Measurements from ENCODE around the gene EXD1.

EXD1 gene

GRCh38 chr15:41231422-41232226 lies 1.1 kb upstream of the EXD1 start:
- no peak for DNase-seq (ENCODE audit: low read depth in 2 of 2)

- DNase-seq (ENCODE audit: low read depth in 2 of 2): no peak
Measured at GRCh38 chr15:41230345-41230649, 260 bp downstream of the EXD1 start.

- DNase-seq (ENCODE audit: low read depth in 2 of 2): no peak
Measured at GRCh38 chr15:41219381-41219780, 11.2 kb downstream of the EXD1 start.

DNA sequence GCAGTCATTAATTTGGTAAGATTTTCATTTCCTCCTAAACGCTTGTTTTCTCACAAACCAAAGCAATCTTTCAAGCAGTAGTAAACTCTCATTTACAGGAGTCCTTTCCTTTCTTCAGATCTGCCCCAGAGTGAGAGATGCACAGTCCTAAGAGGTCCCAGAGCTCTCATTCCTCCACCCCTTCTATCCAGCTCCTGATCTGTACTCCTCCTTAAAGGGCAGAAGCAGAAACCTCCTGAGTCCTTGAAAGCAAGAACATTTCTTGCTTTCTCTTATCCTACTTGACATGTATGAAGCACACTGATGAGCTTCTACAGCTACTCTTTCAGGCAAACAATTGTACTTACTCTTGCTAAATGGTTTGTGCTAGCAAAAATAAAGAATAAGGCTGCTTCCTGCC lies 11.7 kb downstream of the EXD1 start:
- no peak for DNase-seq (ENCODE audit: low read depth in 2 of 2)

- no peak for DNase-seq (ENCODE audit: low read depth in 2 of 2)
Measured at GRCh38 chr15:41215708-41216107, 14.8 kb downstream of the EXD1 start.

DNA sequence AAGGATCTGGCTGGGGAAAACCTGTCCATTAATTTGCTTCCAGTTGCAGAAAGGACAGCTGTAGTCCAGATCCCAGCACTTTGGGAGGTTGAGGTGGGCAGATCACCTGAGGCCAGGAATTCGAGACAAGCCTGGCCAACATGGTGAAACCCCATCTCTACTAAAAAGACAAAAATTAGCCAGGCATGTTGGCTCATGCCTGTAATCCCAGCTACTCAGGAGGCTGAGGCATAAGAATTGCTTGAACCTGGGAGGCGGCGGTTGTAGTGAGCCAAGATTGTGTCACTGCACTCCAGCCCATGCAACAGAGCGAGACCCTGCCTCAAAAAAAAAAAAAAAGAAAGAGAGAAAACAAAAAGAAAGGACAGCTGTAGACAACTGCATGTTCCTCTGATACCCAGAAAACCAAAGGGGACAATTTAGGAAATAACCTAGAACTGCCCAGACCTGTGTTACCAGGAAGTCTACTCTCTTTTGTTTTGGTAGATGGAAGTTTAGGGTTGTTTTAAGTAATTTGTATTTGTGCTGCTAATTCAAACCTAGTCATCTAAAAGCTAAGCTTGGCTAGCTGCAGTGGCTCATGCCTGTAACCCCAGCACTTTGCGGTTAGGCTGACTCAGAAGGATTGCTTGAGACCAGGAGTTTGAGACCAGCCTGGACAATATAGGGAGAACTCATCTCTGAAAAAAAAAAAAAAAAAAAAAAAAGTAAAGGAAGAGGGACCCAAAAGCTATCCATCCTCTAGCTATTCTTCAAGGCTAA lies 22.7 kb downstream of the EXD1 start:
- DNase-seq (ENCODE audit: low read depth in 2 of 2): no peak

DNA sequence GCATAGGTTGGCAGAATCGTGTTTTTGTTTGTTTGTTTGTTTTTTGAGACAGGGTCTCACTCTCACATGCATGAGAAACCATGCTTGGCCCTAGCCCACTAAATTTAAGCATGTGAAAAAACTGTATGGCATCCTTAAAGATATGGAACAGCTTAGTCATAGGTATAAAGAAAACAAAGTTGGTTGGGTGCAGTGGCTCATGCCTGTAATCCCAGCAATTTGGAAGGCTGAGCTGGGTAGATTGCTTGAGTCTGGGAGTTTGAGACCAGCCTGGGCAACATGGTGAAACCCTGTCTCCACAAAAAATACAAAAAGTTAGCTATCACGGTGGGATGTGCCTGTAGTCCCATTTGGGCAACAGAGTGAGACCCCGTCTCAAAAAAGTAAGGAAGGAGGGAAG lies 25.2 kb downstream of the EXD1 start:
- no peak for DNase-seq (ENCODE audit: low read depth in 2 of 2)

DNA sequence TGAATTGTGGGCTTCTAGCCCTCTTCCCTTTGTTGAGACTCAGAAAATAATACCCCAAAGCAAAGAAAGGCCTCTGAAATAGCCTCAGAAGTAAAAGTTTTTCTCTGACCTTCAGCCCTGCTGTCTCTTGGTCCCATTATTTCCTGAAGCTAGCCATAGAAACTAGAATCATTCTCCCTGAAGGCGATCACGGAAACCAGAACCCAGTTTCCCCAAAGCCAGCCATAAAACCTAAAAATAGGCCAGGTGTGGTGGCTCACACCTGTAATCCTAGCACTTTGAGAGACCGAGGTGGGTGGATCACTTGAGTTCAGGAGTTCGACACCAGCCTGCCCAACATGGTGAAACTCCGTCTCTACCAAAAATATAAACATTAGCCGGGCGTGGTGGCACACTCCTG lies 27.2 kb downstream of the EXD1 start:
- no peak for DNase-seq (ENCODE audit: low read depth in 2 of 2)

- DNase-seq (ENCODE audit: low read depth in 2 of 2): no peak
Measured at GRCh38 chr15:41199470-41199869, 31.1 kb downstream of the EXD1 start.

- no peak for DNase-seq (ENCODE audit: low read depth in 2 of 2)
Measured at GRCh38 chr15:41194444-41194843, 36.1 kb downstream of the EXD1 start.

DNA sequence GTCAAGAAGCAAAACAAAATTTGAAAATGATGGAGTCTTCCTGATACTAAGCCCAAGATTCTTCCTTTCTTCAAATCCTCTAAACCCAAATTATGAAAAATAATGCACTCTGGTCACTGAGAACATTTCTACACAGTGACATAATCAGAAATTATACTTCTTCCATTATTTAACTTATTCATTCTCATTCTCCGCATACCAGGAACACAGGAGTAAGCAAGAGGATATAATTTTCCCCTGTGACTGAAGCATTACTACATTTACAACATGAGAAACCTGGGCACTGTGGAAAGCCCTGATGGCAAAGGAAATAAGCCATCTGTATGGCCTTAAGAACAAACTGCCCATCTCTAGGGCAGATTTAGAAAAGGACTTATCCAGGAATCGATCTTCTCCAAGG lies 47.0 kb downstream of the EXD1 start:
- DNase-seq (ENCODE audit: low read depth in 2 of 2): no peak

- no peak for DNase-seq (ENCODE audit: low read depth in 2 of 2)
Measured at GRCh38 chr15:41182266-41182665, 48.3 kb downstream of the EXD1 start.

- DNase-seq (ENCODE audit: low read depth in 2 of 2): no peak
Measured at GRCh38 chr15:41180206-41180789, 50.3 kb downstream of the EXD1 start.

DNA sequence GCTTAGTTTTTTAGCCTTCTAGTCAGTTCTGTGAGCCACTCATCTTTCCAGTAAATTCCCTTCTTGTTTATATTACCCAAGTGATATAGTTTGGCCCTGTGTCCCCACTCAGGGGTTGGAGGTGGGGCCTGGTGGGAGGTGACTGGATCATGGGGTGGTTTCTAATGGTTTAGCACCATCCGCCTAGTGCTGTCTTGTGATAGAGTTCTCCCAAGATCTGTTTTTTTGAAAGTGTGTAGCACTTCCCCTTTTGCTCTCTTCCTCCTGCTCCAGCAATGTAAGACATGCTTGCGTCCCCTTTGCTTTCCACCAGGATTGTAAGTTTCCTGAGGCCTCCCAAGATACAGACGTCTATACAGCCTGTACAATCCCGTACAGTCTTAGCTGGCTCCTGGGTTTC lies 60.8 kb downstream of the EXD1 start:
- no peak for DNase-seq (ENCODE audit: low read depth in 2 of 2)

GRCh38 chr15:41169086-41169485 lies 61.5 kb downstream of the EXD1 start:
- no peak for DNase-seq (ENCODE audit: low read depth in 2 of 2)

GRCh38 chr15:41161736-41162135 lies 68.8 kb downstream of the EXD1 start:
- DNase-seq (ENCODE audit: low read depth in 2 of 2): no peak

DNA sequence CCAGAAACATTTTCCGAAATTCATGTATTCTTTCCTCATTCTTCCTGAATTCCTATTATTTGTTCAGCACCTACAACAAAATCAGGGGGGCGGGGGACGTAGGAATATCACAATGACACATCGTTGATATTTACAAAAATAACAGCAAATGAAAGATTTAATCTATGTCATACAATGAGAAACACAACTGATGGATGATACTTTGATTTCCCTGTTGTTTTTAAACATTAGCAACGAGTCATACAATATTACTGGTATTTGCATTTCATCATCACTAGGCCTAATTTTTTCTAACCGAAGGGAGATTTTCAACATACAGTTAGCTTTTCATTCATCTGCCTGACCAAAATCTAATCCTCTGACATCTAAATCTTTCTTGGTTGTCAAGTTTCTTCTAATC lies 69.2 kb downstream of the EXD1 start:
- no peak for DNase-seq (ENCODE audit: low read depth in 2 of 2)

DNA sequence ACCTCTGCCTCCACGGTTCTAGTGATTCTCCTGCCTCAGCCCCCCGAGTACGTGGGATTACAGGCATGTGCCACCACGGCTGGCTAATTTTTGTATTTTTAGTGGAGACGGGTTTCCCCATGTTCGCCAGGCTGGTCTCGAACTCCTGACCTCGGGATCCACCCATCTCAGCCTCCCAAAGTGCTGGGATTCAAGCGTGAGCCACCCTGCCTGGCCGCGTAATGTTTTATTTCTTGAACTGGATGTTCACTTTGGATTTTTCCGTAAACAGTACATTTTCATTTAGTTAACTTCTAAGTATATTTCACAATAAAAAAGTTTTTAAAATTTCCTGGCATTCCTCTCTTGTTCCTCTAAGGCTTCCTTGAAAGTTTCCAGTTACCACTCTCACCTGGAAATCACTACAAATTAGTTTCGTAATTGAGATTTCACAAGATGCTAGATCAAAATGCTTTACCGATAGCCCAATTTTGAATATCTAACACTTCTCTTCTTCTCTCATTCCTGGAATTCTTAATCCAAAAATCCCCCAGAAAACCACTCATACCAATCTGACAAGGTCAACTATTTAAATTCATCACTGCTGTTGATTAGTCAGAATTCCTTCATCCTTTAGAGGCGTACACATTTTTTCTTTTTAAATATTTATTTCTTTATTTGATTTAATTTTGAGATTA lies 69.8 kb downstream of the EXD1 start:
- no peak for DNase-seq (ENCODE audit: low read depth in 2 of 2)

GRCh38 chr15:41154412-41154811 lies 76.1 kb downstream of the EXD1 start:
- no peak for DNase-seq (ENCODE audit: low read depth in 2 of 2)

DNA sequence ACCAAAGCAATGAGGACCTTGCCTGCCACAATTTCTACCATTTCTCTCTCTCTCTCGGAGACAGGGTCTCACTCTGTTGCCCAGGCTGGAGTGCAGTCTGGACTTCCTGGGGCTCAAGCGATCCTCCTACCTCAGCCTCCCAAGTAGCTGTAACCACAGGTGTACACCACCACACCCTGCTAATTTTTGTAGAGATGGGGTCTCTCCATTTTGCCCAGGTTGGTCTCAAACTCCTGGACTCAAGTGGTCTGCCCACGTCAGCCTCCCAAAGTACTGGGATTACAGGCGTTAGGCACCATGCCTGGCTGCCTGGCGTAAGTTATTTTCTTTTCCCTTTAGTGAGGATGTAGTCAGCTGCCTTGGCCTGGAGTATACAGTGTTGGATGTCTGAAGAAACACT lies 76.8 kb downstream of the EXD1 start:
- no peak for DNase-seq (ENCODE audit: low read depth in 2 of 2)

DNA sequence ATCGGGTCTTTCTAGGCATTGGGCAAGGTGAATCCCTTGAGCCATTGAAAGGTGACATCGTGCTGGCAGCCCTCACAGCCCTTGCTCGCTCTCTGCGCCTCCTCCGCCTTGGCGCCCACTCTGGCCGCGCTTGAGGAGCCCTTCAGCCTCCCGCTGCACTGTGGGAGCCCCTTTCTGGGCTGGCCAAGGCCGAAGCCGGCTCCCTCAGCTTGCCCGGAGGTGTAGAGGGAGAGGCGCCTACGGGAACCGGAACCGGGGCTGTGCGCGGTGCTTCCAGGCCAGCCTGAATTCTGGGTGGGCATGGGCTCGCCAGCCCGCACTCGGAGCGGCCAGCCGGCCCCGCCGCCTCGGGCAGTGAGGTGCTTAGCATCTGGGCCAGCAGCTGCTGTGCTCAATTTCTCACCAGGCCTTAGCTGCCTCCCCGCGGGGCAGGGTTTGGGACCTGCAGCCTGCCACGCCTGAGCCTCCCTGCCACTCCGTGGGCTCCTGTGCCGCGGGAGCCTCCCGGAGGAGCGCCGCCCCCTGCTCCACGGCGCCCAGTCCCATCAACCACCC lies 79.0 kb downstream of the EXD1 start:
- no peak for DNase-seq (ENCODE audit: low read depth in 2 of 2)

DNA sequence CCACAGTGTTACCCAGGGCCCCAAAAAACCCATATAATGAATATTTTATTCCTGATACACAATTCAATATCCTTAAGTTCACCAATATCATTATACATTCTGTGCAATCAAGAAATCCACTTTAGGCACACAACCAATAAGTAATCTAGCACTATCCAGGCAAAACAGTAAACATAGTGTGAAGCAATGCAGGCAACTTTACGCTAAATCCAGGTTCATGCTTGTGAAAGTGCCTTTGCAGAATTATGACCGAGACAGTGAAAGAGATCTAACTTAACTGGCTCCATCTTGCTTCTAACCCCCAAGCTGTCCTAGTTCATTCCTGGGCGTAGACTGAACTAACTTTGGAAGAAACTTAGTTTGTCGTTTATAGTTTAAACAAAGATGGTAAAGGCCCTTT lies 80.3 kb downstream of the EXD1 start:
- DNase-seq (ENCODE audit: low read depth in 2 of 2): no peak

Measured in stimulated activated CD8-positive, alpha-beta memory T cell treated with anti-CD3 and anti-CD28 coated beads, Interleukin-7, amount 100 ng/mL, for 4 hours (primary cell).